CD4-positive, alpha-beta T cell treated with Interleukin-10 for 1 hour (primary cell): ENCODE measurements around the gene CTNNBIP1.

Experiments
- DNase-seq: peaks from one replicate; pipeline ENCODE4 v3.0.0-alpha.2; 2020

The CTNNBIP1 gene

DNA sequence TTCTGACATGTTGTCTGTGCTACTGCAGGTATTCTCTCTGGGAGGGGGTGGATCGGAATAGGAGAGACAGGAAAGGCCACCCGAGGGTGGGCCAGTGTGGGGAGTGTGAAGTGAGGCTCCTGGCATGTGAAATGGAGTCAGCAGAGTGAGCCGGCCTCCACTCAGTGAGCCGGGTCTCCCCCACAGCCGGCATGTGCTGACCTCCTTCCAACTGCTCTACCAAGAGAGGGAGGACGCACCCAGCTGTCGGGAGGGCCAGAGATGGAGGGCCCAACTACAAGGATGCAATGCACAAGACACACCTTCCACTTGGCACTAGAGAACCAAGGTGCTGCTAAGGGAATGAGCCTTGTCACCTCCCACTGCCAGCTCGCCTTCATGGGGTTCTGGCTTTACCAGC lies 58.1 kb downstream of the CTNNBIP1 start:
- DNase-seq, result no peak

DNA sequence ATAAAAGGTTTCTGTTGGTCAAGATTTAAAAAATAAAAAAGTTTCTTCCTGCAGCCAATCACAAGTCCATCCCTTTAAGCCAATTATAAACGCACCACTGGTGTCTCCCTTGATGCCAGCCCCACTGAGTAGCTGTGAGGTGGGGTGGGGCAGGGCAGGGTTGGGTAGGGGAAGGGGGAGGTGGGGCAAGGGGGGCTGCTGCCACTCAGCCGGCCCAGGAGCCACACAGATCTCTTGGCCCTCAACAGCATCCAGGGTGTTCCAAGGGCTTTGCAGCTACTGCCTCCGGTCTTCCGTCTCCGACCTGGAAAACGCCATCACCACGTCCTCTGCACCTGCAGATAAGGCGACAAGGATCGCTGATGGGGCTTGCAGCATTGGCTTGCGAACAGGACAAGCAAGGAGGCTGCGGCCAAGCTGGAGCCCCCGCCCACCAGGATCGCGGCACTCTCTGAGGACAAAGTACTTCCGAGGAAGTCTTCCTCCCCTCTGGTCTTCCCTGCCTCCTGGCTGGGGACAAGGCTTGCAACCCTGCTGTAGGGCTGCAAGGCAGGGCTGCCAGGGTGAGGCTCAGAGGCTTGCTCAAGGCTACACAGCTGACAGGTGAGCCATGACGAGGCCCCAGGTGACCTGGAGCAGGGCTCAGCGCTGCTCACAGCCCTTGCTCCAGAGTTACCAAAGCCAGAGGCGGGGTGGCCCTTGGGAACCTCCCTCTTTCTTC lies 59.5 kb downstream of the CTNNBIP1 start:
- no peak for DNase-seq

DNA sequence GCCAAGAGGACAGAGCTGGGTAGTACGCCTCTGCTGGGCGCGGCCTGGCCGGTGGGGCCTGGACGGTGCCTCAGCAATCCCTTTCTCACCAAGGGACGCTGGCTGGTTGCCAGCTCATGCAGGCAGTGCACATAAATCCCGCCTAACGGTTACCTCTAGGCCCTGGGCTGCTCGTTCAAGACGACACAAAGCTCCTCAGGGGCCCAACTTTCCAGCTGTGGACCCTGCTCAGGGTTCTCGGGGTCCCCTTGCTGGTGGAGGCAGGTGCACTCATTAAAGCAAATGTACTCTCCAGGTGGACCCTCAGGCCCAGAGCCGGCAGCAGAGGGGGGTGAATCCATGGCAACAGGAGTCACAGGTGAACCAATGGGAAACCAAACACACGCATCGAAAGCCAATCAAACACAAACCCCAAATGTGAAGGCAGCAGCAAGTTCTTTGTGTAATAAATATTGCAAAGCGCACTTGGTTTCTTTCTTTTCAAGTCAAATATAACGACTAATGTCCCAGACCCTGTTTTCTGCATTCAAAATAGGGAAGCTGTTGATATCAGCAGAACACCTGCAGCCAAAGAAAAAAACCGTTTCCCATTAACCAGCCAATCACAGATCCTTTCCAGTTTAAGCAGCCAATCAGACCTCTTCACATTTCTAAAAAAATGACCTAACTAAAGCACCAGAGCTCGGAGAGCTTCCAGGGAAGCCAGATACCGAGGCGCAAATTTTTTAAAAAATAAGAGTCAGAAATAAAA lies 60.2 kb downstream of the CTNNBIP1 start:
- DNase-seq, result peak; percentile 29

DNA sequence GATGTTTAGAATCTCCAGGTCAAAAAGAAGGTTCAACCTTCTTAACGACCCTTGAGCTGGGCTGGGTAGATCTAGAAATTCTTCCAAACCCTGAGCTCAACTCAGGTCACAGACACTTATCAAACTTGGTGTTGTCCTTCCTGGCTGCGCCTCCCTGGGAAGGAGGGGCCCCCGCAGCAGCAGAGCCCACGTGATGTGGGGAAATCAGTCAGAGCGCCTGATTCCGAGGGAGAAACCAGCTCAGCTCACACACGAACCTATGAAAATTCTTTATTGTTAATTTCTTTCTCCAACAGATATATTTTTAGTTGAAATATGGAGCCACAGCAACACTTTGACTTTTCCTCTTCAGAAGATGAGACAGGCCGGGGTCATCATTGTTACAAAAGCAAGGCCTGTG lies 62.0 kb downstream of the CTNNBIP1 start:
- no peak for DNase-seq

DNA sequence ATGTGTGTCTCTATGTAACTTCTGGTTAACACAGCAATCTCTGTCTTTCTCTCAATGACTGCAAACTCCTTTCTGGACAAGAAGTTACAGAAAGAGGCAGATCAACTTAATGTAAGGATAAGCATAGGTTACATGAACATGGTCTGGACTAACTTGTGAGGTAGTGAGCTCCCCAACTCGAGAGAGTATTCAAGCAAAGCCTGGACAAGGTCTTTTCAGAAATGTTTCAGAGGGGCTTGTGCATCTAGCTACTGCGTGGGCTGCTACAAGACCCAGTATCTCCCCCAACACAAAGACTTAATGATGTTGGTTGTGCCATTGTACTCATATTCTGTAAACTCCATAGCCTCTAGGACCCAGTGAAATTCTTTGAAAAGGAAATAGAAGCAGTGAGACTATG lies 62.8 kb downstream of the CTNNBIP1 start:
- DNase-seq, result no peak

DNA sequence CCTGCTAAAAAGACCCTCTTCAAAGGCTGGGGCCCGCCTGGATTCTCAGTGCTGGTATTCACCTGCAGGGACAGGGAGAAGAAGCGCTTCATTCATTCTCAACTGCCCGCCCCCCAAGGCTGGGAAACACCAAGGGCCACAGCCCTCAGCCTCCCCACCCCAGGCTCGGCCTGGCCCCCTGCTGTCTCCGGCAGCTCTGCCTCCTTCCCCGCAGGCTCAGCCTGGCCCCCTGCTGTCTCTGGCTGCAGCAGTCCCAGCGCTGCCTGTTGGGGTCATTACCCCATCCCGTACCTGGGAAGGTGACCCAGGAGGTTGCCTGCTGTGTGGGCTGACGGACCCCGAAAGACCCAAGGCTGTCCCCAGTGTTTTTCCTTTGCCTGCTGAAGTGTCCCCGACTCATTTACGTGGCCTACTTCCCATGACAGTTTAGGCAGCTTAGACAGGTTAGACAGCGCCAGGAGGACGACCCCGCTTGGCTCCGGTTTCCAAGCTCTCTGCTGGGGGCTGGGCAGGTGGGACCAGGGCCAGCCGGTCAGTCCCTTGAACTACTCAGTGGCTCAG lies 63.4 kb downstream of the CTNNBIP1 start:
- DNase-seq, result no peak

DNA sequence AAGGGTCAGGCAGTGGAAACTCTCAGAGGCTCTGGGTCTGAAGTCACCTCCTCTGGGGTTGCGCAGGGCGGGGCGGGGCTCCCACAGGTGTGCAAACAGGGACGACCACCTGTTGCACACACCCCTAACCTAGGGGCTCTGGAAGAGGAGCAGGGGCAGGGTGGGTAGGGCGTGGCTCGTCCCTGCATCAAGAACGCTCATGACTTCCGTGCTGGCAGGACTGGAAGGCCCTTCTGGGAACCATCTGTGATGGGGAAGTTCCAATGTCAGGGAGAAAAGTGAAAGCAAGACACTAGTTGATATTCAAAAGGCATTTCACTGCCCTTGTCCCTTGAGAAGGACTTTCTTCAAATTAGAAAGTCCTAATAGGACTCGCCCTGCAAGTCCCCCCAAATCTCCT lies 64.2 kb downstream of the CTNNBIP1 start:
- DNase-seq, result no peak

DNA sequence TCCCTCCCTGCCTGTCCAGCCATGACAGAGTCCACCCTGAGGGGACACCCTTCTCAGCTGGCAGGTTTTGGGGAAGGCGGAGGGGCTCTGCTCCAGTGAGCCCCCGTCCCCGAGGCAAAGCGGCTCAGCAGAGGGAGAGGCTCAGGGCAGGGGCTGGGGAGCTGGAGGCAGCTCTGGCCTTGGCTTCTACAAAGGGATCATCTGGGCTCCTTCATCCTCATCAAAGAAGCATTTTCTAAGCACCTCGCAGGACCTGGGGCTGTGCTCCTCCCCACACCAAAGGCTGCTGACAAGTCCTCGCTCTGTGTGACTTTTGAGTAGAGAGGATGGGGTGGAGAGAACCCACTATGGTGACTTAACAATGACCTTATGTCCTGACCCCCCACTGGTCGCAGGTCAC lies 65.3 kb downstream of the CTNNBIP1 start:
- no peak for DNase-seq

DNA sequence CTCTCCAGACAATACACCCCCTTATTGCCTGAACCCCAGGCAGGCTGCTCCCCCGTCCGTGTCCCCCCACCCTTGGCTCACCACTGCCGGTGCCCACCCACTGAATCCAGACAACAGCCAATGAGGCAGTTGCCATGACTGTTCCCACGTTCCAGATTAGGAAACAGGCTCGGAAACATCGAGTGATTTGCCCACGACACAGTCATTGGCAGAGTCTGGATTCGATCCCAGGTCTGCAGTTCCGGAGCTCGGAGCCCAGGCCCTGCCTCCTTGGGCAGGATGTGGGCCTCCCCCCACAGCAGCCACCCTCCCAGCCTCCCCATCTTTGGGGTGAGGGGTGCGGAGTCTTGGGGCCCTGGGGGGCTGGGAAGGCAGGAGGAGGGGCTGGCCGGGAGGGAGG lies 66.0 kb downstream of the CTNNBIP1 start:
- no peak for DNase-seq

DNA sequence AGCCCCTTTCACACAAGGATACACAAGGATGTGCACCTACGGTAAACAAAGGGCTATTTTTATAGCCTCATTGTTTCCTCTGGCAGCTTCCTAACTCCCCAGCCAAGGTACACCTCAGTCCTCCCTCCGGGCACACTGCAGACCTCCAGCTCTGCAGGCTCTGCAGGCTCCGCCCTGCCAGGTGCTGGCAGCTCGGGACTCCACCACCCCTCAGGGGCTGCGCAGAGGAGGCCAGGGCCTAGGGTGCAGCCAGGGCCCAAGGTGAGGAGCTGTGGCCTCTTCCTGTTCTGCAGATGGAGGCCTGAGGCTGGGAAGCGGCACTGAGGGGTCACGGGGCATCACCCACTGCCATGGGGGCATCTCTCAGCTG lies 66.5 kb downstream of the CTNNBIP1 start:
- DNase-seq, result no peak

DNA sequence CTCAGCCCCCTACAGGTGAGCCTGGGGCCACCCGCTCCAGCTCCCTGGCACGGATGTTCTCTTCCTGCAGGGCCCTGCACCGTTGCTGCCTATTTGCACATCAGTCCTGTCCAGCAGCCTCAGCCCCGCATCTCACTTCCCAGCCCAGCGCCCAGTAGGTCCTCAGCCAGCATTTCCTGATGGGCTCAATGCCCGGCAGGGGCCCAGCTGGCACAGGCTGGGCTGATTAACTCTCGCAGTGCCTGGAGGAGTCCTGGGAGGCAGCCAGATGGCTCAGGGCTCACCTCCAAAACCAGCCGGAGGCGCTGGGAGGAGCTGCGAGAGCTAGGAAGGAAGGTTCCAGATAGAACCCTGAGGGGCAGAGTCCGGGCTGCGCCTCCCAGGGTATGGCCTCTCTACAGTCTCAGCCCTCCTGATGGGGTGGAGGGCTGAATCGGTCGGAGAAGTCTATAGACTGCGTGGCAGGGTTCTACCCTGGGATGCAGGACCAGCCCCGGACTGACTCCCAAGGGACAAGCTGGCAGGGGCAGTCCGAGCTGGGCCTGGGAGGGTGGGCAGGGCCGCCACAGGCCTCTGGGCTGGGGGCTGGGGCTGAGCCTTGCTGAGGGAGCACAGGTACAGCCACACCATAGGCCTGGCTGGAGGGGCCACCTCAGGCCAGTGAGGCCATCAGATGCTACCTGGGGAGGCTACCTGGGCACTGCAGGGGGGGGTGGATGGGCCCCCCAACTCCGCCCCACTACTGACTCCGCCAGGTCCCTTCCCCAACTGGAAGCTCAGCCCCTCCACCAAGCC lies 67.1 kb downstream of the CTNNBIP1 start:
- no peak for DNase-seq

DNA sequence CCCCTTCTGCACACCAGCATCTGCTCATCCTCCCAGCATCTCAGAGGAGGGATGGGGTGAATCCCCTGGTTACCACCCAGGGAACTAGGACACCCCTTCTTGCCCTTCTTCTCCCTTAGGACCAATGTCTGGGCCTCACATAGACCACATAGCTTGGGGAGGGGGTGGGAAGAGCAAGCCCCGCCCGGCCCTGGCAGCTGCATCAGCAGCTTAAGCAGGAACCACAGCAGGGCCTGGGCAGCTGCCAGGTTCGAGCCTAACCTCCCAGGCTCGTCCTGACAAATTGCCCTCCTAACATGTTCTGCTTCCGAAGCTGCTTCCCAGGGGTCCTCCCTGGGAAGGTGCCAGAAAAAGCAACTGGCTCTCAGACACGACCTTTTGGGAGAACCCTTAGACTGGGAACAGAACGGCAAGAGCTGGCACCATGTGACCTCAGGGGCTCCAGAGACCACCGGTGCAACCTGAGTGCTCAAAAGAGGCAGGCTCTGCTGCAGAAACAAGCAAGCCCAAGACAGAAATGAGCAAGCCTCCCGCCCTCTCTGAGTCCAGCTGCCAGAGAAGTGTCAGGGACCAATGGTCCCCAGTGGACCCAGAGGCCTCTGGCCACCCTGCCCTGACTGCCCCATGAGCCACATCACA lies 67.9 kb downstream of the CTNNBIP1 start:
- DNase-seq, result no peak

DNA sequence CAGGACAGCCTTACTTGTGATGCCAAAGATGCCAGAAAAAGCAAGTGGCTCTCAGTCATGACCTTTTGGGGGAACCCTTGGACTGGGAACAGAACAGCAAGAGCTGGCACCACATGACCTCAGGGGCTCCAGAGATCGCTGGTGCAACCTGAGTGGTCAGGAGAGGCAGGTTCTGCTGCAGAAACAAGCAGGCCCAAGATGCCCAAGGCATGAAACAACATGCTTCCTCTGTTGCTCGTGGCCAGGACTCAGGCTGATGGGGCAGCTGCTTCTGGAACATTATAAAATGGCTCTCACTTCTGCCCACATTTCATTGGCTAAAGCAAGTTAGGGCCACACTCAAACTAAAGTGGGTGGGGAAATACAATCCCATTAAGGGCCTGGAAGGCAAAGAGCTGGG lies 68.6 kb downstream of the CTNNBIP1 start:
- no peak for DNase-seq

DNA sequence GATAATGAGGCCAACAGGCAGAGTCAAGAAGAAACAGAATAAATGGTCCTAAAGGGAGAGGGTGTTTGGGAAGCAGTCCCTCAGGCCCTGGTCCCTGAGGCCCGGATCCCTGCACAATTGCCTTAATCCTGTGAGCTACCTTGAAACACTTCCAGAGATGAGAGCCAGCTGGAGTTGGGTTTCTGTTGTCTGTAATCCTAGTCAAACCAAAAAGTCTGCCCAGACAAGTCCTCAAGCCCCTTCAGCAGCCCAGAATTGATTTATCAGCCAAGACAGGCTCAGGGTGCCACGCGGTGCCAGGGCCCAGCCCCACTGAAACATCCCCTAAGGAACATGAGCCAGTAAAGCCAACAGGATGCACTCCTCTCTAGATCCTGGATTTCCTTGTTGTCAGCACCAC lies 69.9 kb downstream of the CTNNBIP1 start:
- DNase-seq, result no peak

DNA sequence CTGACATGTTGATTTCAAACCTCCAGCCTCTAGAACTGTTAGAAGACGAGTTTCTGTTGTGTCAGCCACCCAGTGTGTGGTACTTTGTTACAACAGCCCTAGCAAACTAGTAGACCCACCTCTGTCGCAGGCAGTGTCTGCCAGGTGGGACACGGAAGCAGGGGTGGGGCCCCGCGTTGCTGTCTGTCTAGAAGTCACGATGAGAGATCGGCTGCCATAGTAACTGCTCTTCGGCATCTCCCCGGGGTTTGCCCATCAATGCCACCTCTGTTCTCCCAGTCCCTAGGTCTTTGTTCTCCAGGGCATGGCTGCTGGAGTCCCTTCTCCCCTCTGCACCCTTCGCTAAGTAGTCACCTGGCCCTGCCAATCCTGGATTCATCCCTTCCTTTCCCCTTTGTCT lies 71.1 kb downstream of the CTNNBIP1 start:
- no peak for DNase-seq

DNA sequence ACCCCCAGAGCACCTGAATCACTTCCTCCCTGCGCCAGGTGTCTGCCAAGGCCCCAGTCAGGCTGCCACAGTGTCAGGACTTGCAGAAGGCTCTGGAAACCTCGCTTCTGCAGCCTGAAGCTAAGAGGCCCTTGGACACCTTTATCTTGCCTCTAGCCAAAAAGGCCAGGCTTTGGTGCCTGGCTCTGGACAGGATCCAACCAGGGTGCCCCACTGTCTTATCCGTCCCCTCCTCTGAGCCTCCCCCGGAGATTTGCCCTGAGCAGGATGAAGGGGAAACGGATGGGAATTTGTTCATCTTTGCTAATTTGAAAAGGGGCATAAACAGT lies 73.5 kb downstream of the CTNNBIP1 start:
- DNase-seq, result no peak

DNA sequence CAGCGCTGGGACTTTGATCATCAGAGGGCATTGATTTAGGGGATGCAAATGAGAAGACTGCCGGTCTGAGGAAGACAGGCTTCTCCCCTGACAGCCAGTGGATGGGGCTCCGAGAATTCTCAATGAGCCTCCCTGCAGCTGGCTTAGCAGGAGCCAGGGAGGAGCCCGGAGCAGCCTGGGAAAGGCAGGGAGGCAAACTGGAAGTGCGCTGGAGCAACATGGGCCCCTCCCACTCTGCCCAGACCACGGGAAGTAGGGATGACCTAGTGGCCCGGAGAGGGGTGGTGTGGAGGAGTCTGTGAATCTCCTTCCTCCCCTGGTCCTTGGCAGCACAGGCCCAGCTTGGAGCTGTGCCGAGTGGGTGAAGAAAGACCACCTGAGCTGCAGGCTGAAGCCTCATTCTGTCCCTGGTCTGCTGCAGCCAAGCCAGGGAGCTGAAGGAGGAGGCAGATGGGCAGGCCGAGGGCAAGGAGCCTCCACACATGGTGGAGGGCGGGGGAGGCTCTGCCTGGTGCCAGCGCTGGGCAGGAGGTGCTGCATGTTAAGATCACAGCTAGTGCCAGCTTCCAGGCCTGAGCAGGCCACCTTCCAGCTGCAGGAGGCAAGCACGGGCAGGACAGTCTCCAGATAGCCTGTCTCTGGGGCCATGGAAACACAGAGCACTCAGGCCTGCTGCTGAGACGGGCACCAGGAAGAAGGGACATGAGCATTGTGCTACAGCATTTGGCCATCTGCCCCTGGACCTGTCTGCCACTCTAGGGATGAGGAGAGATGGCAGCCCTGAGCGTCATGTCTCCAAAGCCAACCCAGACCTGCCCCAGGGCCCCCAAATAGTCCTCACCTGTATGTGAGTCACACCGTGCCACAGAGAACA lies 74.1 kb downstream of the CTNNBIP1 start:
- no peak for DNase-seq

DNA sequence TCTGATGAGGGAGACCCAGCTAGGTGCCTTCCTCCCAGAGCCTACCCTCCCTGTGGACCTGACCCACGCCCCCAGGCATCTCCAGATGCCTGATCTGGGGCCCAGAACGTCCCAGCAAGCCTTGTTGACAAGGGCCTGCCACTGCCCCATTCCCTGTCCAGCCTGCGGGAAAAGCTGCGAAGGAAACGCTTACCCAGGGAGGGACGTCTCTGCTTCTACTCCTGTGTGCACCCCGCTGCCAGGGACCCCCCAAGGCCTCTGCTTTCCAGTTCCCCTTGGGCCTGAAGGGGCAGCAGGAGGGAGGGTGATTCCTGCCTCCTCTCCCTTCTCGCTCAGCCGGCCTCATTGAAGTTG lies 74.7 kb downstream of the CTNNBIP1 start:
- no peak for DNase-seq

DNA sequence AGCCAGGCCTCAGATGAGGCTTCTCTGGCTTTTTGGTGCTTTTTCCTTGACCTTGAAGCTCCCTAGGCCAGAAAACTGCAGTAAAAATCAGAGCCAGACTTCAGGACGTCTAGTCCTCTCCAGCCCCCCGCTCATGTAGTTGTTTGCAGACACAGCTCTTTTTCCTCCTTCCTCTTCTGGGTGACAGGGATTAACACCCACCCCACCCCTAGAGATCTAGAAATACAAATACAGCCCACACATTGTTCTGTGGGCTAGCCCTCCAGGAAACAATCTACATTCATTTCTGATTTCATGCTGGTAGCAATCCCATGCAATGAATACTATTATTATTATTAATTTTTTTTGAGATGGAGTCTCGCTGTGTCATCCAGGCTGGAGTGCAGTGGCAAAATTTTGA lies 76.4 kb downstream of the CTNNBIP1 start:
- no peak for DNase-seq

DNA sequence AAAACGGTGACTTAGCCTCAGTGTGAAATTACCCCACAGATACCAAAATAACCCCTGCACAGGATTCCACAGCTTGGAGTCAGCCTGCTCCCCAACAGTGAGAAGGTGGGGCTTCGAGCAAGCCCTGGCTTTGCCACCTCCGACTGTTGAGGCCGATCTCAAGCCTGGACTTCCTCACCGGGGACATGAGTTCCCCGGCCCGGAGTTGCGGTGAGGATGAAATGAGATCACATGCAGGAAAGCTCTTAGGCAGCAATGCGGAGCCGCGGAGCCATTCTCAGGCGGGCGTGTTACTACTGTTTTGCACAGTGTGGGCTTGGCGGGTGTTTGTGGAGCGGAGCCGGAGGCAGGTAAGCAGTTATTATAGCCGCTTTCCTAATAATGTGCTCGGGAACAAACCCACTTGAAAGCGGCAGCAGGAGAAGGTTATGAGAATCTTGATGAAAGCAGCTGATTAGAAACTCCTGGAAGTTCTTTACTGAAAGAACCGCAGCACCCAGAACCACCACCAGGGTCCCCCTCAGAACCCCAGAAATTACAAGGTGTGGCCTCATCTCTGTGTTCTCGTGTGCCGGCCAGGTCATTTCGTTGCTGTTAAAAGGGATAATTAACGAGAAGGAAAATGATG lies 82.4 kb downstream of the CTNNBIP1 start:
- peak; percentile 5 for DNase-seq

DNA sequence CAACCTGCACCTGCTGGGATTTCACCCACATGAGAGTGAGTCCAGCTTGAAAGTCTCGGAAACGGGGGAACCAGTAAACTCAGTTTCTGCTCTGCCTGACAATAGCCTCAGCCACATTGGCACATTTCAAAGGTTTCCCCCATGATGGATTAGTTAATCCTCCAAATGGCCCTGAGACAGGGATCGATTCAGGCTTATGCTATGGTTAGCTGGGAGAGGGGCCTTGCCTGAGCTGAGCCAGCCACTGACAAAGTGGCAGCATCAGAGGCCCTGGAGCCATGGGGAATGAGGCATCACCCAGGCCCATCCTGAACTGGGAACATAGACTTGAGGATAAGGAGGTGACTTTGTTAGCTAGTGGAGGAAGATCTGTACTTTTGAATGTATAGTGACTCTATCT lies 83.5 kb downstream of the CTNNBIP1 start:
- DNase-seq, result no peak

DNA sequence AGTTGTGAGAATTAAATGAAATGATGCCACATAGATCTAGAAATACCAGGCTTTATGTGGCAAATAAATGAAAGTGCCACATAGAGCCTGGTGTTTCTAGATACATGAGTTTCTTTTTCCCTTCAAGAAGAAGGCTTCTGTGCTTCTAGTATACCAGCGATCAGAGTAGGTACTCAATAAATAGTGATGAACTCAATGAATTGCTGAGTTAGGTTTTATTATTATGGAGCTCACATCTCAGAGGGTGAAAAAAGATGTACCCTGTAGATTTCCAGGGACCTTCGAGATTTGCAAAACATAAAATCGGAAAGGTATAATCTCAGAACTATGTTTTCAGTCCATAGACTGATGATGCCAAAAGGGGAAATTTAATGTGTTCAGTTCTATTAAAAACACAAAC lies 84.0 kb downstream of the CTNNBIP1 start:
- DNase-seq, result no peak
